Hematopoietic multipotent progenitor cell treated with erythropoietin and hydrocortisone succinate and interleukin-3 and kit ligand, for 6 days (in vitro differentiated cells): ENCODE data around the gene TFE3.
A peak's percentile ranks its signal among the peaks of the same experiment; 100 is the strongest.
"Not testable (repeated sequence)": the region's sequence is repeated elsewhere in the genome, so short reads cannot be mapped to it uniquely, and the experiment has no call there.

Experiments
- DNase-seq: peaks from one replicate; pipeline ENCODE4 v3.0.0-alpha.2; 2015

TFE3 gene

DNA sequence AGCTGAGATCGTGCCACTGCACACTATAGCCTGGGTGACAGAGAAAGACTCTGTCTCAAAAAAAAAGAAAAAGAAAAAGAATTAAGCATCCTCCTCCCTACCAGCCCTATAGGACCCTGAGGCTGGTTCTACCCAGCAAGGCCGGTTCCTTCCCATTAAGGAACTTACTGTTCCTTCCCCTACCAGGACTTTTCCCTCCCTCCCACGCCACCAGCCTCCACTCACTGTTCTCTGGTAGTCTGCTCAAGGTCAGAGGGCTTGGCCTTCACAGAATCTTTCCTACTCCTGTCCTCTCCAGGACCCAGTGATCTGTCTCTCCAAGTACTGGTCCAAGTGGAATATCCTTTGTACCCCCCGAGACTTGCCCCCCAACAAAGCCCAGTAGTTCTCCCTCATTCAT, 42.5 kb downstream of the TFE3 start:
- no peak for DNase-seq

DNA sequence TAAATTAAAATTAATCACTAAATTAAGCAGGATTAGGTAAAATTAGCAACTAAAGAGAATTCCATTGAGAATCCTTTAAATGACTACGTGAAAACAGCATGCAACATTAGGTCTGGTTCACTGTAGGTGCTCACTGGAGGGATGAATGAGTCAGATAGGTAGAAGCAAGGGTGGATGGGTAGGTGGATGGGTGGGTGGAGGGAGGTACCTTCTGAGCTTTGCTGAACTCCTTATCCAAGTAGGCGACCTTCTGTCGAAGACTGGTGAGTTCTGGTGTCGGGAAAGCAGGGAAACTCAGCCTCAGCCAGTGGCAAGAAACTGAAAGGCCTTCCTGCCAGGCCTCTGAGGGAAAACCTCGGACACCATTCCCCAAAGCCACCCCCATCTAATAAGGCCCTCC, 44.1 kb downstream of the TFE3 start:
- DNase-seq = no peak

DNA sequence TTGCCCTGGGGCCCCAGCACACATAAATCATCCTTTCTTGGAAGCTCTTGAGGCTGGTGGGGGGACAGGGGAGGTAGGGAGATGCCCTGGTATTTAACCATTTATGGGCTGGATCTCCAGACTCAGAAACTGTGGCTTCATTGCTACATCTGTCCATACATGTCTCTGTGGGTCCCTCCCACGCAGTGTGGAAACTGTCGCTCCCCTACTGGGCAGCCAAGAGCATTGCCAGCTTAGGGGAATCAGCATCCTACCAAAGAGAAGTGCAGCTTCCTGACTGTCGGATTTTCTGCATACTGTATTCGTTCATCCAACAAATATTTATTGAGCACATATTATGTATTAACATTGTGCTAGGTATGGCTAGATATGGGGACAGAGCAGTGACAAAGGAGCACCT, 44.8 kb downstream of the TFE3 start:
- peak; percentile 21 for DNase-seq

DNA sequence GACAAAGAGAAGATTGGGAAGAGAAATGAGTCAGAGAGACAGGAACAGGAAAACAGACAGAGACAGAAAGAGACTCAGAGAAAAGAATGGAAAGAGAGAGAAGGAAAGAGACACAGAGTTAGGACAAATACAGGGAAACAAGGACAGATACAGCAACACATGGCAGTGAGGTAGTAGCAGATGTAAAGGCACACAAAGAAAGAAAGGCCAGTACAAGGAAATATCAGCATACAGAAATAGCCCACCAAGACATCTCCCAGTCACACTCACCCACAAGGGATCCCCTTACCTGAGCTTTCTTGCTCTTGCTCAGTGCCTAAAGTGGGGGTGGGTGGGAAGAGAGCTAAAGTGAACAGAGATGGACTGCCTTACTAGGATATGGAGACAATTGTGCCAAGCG, 45.3 kb downstream of the TFE3 start:
- DNase-seq = no peak

DNA sequence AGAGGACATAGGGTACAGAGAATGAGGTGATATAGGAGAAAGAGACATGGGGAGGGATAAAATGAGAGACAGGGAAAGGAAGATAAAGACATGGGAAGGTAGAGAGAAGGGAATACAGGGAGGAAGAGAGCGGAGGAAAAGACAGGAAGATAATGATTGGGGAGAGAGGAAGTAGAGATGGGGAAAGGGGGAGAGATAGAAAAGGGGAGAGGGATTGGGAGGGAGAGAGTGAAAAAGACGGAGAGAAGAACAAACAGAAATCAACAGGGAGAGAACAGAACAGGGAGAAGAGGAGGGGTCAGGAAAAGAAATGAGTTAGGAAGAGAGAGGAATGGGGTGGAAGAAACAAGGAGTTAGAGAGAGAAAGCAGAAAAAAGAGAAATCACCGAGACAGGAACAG, 45.7 kb downstream of the TFE3 start:
- DNase-seq = no peak

DNA sequence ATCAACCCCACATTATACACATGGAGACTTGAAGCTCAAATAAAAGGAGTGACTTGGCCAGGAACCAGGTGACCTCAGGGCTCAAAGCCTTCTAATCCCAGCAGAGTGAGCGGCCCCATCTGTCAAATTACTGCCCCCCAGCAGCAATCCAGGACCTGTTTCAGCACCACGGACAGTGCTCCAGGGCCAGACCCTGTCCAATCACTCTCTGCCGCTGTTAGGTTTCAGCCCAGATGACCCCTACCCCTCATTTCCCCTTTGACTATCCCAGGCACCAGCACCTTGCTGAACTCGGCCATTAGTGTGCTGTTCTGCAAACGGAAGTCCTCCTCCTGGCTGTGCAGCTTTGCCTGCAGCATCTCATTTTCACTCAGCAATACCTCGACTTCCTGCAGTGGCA, 46.2 kb downstream of the TFE3 start:
- DNase-seq = peak; percentile 49

DNA sequence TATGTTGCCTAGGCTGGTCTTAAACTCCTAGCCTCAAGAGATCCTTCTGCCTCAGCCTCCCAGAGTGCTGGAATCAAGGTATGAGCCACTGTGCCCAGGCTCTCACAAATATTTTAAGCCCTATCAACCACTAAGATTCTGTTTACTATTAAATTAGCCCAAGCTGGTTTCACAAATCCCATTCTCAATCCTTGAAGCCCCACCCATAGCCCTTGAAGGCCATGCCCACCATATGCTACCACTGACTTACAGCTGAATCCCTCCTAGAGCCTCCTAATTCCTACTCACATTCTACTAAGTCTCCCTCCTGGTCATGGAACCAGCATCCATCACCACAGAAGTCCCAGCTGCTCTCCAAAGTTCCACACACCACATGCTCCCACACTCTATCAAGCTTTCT, 50.8 kb downstream of the TFE3 start:
- no peak for DNase-seq

DNA sequence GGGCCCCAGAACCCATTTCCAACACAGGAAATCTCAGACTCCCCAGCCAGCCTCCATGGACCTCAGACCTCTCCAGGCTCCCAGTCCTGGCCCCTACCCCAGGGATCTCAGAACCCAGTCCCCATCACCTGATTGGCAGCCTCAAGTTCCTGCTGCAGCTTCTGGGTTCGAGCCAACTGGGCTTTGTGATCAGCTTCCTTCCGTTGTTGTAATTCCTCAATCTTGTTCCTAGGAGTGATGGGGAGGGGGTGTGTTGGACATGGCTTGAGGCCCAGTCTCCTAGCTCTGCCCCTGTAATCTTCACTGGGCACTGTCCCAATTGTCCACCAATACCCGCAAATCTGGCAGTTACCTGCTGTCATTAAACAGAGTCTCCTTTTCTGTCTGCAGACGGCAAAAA, 53.7 kb downstream of the TFE3 start:
- no peak for DNase-seq

DNA sequence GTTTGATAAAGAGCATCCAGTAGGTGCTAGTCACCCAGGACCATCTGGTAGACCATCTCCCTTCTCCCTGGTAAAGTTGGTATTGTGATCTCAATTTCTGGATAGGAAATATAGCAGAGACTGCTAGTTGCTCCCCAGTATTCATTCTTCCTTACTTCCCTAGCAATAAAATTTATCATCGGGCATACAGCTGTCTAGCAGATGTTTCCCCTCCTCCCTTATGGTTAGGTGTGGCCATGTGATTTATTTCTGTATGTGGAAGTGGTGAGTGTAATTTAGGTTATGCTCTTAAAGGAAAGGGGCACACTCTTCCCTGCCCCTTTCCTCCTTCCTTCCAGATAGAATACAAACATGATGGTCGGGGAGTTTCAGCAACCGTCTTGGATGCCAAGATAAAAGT, 59.3 kb downstream of the TFE3 start:
- DNase-seq = no peak

DNA sequence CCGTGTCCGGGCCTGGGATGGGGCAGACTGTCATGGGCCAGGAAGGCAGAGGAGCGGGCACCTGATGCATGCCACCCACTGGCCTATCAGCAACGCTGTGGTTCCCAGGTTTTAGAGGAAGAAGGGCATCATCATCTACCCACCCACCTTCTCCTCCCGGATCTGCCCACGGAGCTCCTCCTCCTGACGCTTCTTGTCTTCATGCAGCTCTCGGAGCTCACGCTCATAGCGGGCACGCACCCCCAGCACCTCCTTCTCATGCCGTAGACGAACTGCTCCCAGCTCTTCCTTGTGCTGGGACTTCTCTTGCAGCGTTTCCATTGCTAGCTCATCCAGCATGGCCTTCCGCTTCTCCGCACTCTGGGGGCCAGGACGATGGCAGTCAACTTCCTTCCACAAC, 60.1 kb downstream of the TFE3 start:
- no peak for DNase-seq

DNA sequence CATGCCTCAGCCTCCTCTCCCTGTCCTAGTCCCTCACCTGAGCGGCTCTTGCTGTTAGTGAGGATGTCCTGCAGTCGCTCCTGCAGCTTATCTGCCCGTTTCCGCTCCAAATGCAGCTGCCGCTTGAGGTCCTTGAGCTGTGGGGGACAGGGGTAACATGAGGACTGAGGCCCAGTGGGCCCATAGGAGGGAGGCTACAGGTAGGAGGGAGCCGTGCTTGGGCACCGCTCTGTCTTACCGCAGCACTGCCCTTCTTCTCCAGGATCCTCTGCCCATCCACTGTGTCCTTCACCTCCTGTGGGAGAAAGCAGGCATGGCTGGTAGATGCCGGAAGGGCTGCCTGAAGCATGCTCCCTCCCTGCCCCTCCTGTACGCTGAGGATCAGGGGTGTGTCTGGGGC, 62.0 kb downstream of the TFE3 start:
- no peak for DNase-seq

DNA sequence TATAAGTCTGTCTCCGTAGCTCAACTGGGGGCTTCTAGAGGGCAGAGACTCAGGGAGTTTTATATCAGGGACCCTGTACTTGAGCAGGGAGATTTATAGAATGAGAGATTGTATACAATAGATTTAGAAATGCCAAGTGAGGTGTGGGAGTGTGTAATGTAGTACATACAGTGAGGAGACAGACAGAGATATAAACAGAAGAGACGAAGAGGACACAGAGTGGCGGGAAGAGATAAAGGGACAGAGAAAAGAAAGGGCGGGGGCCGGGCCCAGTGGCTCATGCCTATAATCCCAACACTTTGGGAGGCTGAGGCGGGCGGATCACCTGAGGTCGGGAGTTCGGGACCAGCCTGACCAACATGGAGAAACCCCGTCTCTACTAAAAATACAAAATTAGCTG, 62.8 kb downstream of the TFE3 start:
- not testable (repeated sequence) for DNase-seq
